NCI-H526 treated with DMSO at 0.1 percent for 48 hours (cell line): Measurements from ENCODE around the gene ETFBKMT.
"Not testable (repeated sequence)": the region's sequence is repeated elsewhere in the genome, so short reads cannot be mapped to it uniquely, and the experiment has no call there.

Source experiments
- DNase-seq: peaks from one replicate; lab custom pipeline; 2025; lab: John Stamatoyannopoulos, UW

The ETFBKMT gene

DNA sequence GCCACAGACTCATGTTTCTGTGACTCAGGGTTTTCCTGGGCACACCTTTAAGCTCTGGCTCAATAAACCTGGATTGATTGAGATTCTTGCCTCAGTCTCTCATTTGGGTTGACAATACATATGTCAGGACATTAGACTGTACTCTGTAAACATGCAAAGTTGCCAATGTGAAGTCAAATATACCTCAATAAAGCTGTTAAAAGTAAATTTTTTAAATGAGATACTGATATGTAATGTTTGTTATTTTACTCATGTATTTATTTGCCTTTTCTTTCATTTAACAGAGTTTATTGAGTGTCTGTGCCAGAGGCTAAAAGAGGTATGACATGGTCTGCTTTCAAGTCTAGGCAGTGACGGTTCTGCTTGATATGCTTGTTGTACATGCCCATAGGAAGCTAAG, 3.7 kb upstream of the ETFBKMT start:
- no peak for DNase-seq

DNA sequence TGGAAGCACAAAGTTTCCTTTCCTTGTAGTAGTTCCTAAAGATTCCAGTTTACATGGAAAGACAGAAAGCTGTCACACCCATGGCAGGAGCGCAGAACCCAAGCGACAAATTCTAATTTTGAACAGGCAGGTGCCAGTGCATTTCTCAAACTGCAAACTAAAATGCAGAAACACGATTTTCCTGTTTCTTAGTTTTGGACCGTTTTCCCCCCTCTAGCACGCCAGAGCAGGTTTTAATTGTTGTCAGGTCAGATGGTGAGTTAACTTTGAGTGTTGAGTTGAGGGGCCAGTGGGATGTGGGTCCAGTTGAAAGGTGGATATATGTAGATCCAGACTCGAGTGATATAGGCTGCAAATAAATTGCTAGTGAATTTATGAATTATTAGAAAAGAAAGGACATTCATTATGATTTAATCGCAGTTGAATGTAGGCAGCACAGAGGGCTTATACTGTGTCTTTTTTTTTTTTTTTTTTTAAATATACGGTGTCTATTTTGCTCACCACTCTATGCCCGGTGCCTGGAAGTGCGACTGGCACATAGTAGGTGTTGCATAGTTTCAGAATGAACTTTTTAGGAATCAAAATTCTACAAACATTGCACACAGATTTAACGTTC, 909 bp upstream of the ETFBKMT start:
- DNase-seq, result no peak

DNA sequence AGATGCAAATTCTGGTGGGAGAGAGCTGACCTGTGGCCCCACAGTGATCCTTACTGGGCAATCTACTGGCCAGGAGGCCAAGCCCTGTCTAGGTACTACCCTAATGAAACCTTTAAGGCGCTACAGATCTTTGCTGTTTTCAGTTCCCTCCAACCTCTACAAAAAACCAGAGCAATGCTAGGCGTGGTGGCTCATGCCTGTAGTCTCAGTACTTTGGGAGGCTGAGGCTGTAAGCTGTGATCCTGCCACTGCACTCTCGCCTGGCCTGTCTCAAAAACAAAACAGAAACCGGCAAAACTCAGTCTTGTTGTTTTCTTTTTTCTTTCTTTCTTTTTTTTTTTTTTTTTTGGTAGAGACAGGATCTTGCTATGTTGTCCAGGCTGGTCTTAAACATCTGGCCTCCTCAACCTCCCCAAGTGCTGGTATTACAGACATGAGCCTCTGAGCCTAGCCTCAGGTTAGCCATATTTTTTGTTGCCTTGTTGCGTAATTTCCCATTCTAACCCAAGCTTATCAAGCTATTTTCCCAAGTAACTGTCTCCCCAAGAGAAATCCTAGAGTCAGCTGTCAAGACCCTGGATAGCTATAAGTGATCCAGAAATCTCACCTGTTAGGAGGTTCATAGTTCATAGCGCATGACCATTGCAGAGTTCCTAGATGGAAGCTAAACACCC, 2.8 kb downstream of the ETFBKMT start:
- no peak for DNase-seq

DNA sequence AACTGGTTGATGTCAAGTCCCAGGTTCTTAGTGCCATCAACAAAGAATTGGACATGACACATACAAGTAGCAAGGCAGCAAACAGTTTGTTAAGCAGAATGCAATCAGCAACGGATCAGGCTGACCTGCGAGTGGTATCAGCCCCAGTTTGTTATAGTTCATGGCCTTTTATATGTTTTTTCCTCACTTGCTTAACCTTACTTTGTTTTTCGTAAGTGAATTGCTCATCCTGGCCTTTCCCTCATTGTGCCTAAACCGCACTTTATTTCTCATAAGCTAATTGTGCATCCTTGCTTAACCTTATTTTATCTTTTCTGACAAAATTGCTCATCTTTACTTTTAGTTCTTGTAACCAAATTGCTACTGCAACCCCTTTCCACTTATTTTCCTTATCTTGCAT, 4.1 kb downstream of the ETFBKMT start:
- no peak for DNase-seq

DNA sequence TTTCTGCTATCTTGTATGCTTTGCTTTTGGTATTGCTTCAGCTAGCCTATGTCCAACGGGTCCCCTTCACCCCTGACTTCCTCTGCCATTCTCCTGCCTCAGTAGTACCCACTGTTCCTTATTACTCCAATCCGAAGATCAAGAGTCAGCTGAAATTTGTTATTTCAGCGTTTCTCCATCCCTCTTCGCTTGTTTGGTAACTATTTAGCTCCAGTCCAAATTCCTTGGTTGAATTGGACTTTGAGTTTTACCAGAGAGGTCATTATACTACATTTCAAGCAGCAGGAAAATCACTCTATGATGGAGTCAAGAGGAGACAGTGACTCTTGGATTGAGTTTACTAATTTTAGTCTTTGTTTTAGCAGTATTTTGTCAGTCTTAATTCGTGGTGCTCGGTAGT, 4.5 kb downstream of the ETFBKMT start:
- DNase-seq, result no peak

DNA sequence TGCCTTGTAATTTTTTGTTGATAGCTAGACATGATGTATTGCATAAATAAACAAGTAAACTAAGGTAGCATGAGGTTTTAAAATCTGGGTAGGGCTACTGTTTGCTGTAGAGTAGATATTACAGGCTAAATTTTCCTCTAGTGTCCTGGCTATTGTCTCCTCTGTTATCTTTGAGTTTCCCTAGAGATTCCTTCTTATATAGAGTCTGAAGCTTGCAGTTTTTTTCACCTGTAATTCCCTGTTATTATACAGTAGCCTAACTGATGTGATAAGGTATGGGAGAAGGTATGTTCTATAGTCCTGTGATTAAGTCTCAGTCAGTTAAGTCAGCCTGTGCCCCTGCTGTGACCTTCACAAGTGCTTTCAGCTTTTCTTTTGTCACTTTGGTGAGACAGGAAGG, 9.5 kb downstream of the ETFBKMT start:
- DNase-seq, result no peak

DNA sequence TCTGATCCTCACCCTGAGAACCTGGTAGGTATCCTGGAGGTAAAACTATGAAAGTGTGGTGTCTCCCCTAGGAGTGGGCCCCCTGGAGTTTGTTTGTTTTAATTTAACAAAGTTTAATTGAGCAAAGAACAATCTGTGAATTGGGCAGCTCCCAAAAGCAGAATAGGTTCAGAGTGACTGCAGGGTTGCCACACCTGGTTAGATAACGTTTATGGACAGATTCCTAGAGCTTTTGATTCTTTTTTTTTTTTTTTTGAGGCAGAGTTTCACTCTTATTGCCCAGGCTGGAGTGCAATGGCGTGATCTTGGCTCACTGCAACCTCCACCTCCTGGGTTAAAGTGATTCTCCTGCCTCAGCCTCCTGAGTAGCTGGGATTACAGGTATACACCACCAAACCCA, 10.1 kb downstream of the ETFBKMT start:
- not testable (repeated sequence) for DNase-seq

DNA sequence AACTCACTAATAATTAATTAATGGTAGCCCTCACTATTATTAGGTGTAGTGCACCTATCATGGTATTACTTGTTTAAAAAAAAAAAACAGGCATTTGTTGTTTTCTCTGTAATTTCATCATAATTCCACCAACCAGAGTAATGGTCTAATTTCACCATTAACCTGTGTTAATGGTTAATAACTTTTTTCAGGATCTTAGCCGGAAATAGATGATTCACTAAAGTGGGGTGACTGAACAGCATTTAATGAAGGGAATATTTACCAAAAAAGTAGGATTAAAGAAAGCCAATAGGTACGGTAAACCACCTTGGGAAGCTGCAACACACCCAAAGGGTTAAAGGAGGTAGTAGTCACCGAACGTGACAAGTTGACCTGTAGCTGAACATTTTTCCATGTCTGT, 13.0 kb downstream of the ETFBKMT start:
- no peak for DNase-seq

DNA sequence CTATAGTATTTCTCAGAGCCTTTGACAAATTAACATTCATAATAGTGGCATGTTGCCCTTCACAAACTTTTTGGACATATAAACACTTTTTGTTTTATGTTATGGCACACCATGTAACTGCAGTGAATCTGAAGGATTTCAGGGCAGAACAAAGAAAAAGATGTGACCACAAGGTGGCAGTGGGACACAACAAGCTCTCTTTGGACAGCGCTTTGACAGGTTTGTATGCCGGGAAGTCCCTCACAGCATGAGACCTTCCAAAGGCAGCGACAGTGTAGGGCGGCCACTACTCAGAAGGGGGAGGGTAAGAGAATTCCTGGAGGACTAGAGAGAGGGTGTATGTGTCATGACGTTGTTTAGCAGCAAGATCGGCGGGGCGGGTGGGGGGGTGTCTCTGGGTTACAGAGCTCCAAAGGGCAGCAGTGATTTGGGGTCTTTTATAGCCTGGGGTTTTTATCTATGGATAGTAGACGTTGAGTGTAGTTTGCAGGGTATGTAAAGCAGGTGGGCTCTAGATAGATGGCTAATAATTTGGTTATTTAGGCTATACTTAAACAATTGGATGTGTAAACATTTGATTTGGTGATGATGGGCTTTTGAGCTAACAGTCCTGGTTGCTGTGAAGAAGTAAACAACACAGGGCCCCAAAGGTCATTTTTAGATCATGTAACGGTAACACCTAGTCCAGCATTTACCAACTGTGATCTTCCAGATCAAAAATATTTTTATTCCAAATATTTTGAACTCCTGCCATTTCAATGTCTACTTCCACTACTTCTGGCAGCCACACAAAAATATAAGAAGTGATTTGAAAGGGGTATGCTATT, 22.9 kb downstream of the ETFBKMT start:
- peak; percentile 66 for DNase-seq

DNA sequence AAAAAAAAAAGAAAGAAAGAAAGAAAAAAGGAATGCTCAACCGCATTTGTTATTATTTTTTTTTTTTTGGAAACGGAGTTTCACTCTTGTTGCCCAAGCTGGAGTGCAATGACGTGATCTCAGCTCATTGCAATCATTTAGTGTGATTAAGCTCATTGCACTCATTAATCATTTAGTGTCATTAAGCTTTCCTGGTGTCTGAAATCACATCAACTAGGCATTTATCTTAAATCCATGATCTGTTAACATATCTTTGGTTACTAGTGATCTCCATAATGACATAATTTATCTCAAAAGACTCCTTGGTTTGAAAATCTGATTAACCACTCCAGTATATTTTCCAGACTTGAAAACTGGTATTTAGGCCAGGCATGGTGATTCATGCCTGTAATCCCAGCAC, 26.3 kb downstream of the ETFBKMT start:
- no peak for DNase-seq

DNA sequence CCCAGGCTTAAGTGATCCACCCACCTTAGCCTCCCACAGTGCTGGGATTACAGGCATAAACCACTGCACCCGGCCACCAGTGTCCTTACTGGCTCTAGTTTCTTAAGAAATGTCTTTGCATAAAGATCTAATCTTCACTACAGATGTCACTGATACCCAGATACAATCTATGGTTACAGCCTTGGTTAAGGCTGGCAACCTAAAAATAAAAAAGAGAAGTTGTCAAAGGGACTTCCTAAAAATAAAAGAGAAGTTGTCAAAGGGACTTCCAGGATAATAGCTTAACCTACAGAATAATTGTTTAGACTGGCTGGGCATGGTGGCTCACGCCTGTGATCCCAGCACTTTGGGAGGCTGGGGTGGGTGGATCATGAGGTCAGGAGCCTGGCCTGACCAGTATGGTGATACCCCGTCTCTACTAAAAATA, 27.6 kb downstream of the ETFBKMT start:
- DNase-seq, result no peak

DNA sequence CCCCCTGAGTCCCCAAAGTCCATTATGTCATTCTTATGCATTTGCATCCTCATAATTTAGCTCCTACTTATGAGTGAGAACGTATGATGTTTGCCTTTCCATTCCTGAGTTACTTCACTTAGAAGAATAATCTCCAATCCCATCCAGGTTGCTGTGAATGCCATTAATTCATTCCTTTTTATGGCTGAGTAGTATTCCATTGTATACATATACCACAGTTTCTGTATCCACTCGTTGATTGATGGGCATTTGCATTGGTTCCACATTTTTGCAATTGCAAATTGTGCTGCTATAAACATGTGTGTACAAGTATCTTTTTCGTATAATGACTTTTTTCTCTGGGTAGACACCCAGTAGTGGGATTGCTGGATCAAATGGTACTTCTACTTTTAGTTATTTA, 30.4 kb downstream of the ETFBKMT start:
- not testable (repeated sequence) for DNase-seq

DNA sequence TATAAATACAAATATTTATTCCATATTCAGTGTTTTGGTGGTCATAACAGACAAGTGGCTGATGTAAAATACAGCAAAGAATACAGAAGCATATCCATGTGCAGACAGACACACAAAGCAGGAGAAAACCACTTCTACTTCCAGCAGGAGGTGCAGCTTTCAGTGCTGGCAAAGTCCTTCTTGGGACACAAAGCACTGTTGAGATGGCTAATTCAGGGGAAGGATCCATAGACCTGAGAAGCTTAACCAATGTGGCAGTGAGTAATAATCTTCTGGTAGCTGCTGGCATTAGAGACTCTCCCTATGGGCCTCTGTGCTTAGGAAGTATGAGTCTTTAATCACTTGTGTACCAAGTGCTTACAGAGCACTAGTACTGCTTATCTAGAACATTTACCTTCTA, 42.6 kb downstream of the ETFBKMT start:
- DNase-seq, result no peak

DNA sequence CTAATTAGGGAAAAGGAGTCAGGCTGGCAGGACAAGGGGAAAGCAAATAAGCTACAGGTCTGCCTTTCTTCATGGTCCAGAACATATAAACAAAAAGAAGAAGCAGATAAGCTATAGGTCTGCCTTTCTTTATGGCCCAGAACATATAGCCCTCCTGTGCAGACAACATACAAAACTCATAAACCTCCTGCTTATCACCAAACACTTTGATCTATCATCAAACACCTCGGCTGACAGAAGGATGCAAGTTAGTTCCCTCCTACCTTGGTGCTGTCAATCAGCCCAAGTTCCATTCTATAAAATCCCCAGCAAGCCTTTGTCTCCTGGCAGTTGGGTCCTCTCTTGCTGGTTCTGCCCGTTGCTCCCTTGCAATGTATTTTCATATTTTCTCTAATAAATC, 46.1 kb downstream of the ETFBKMT start:
- no peak for DNase-seq

DNA sequence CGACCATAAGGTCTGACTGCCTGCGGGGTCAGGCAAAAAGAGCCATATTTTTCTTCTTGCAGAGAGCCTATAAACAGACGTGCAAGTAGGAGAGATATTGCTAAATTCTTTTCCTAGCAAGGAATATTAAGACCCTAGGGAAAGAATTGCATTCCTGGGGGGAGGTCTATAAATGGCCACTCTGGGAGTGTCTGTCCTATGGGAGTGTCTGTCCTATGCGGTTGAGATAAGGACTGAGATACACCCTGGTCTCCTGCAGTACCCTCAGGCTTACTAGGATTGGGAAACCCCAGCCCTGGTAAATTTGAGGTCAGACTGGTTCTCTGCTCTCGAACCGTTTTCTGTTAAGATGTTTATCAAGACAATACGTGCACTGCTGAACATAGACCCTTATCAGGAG, 48.6 kb downstream of the ETFBKMT start:
- not testable (repeated sequence) for DNase-seq

DNA sequence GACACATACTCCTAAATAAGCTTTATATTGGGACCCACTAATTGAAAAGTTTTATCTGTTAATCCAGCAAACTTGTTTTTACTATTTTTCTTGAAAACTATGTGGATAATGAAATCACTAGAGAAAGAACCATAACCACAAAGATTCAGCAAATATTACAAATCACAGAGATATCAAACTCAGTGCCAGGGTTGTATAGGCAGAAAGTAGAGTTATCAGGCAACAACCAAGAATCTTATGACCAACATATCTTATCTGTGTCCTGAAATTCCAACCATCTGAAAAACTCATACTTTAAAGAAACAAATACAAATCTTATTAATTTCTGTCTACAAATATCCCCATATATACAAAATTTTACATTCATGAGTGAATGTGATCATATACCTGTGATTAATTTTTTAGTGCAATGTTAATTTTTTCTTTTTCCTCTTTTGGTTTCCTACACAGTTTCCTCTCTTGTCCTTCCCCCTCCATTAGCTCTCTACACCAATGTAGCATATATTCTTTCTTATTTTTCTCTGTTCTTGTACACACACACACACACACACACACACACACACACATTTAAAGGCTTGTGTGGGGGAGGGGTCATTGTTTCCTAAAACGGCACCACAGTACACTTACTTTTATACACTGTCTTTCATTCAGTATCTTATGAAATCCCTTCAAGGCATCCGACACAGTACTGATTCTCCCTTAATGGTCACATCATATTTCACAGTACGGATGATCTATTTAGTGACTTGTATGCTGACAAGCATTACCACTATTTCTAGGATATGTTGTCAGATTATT, 50.7 kb downstream of the ETFBKMT start:
- DNase-seq, result no peak

DNA sequence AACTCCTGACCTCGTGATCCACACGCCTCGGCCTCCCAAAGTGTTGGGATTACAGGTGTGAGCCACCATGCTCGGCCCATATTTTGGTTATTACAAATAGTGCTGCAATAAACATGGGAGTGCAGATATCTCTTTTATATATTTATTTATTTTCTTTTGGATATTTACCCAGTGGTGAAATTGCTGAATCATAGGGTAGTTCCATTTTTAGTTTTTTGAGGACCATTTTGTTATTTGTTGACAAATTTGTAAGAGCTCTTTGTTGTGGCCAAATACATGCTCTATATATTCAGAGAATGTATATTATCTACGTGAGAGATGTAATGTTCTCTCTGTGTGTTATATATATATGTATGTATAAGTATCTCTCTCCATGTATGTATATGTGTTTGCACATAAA, 53.4 kb downstream of the ETFBKMT start:
- no peak for DNase-seq

DNA sequence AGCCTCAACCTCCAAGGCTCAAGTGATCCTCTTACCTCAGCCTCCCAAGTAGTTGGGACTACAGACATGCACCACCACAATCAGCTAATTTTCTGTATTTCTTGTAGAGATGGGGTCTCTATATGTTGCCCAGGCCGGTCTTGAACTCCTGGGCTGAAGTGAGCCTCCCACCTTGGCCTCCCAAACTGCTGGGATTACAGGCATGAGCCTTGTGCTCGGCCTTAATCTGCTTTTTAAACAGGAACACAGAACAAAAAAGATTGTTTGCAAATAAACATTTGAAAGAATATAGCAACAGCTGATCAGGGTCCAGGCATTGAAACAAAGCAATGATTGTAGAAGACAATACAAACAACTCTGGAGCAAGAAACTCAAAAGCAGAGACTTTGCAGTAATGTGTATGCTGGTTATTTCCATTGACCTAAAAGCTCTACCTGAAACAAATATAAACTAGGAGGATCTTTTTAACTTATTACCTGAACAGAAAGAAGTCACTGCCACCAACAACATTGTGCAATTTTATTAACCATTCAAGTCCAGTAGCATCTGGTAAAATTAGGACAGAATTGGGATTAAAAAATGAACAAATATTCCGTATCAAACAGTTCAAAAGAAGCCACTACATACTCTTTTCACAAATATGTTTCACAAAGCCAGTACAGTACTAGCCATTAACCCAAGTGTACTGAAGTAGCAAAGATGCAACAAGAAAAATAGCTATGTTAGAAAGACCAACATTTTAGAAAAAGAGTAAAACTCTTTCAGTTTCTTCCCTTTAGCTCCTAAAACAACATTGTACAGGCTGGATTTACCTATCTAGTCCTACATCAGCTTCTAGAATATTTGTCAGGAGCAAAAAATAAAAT, 55.2 kb downstream of the ETFBKMT start:
- no peak for DNase-seq

DNA sequence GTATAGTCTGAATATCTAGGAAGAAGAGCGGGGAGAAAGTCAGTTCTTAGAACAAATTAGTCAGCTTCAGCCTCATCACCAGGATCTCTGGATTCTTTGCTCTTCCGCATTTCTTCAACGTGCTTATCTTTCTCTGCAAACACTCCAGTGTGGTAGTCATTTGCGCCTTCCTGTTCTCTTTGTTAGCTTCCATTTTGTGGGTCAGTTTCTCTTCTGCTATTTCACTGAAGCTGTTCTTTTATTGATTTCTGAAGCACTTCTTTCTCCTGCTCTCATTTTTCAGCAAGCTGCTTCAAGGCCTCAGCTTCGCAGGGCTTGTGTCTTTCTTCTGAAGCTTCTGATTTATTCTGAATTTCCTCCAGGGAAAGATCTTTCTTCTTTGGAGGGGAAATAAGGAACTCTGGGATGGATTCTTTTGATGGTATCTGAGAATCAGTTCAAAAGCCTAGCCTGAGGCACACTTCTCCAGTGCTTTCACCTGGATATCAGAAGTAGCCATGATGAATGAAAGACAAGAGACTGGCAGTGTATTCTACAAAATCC, 55.9 kb downstream of the ETFBKMT start:
- DNase-seq, result no peak

DNA sequence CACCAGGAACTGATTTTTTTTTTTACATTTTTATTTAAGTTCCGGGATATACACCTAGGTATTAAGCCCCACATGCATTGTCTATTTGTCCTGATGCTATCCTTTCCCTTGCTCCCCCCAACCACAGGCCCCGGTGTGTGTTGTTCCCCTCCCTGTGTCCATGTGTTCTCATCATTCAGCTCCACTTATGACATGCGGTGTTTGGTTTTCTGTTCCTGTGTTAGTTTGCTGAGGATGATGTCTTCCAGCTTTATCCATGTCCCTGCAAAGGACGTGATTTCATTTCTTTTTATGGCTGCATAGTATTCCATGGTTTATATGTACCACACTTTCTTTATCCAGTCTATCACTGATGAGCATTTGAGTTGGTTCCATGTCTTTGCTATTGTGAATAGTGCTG, 57.5 kb downstream of the ETFBKMT start:
- not testable (repeated sequence) for DNase-seq
